ENCODE measurements around the gene SUGP1.

SUGP1 gene

DNA sequence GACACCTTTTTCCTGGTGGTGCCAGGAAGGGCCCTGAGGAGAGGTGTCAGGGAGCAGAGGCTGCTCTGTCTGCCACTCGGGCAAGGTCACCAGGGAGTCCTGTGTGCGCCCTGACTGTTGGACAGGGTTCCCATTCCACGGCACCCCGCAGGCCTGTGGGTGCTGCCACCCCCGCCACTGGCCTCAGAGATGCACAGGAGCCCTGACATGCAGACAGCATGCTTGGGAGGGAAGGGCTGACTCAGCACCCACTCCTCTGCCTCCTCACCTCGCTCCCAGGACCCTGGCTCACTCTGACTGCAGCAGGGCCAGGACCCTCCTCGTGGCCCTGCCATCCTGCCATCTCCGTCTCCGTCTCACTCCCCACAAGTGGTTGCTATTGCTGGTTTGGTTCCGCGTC lies 25.7 kb upstream of the SUGP1 start:
- TF ChIP-seq SIN3A (IDR thresholded peaks at IDR 0.05; ENCODE audit: borderline replicate concordance, insufficient read depth, low read length) (no peak), REST (IDR thresholded peaks at IDR 0.05; ENCODE audit: insufficient read depth in 1 of 2, low read depth in 2 of 2, low read length in 2 of 2) (no peak), POLR2AphosphoS5 (IDR thresholded peaks at IDR 0.05; ENCODE audit: low read depth, low read length) (no peak), TAF1 (IDR thresholded peaks at IDR 0.05; ENCODE audit: borderline replicate concordance, insufficient read depth, low read length) (no peak), FOXP2 (optimal IDR thresholded peaks at IDR 0.05; ENCODE audit: borderline replicate concordance, extremely low read depth, extremely low read length, insufficient read depth) (no peak)

DNA sequence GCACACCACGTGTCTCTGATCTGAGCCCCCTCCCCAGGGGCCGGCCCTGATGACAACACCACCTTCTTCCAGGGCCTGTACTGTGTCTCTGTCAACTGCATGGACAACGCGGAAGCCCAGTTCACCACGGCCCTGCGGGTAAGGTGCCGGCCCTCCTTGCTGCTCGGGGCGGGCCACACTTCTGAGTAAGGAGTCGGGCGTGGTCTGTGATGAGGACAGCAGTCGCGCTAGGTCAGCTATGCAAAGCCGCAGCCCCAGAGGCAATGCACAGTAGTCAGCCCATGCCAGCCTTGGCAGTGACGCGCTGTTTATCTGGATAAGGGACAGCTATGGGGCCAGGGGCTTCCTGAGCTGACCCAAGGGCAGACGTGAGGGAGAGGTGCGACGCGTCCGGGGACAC lies 24.9 kb upstream of the SUGP1 start:
- TF ChIP-seq SIN3A (IDR thresholded peaks at IDR 0.05; ENCODE audit: borderline replicate concordance, insufficient read depth, low read length), result no peak
- TF ChIP-seq FOXP2 (optimal IDR thresholded peaks at IDR 0.05; ENCODE audit: borderline replicate concordance, extremely low read depth, extremely low read length, insufficient read depth), result no peak
- TF ChIP-seq POLR2AphosphoS5 (IDR thresholded peaks at IDR 0.05; ENCODE audit: low read depth, low read length), result no peak
- no peak for TF ChIP-seq REST (IDR thresholded peaks at IDR 0.05; ENCODE audit: insufficient read depth in 1 of 2, low read depth in 2 of 2, low read length in 2 of 2)
- no peak for TF ChIP-seq TAF1 (IDR thresholded peaks at IDR 0.05; ENCODE audit: borderline replicate concordance, insufficient read depth, low read length)

DNA sequence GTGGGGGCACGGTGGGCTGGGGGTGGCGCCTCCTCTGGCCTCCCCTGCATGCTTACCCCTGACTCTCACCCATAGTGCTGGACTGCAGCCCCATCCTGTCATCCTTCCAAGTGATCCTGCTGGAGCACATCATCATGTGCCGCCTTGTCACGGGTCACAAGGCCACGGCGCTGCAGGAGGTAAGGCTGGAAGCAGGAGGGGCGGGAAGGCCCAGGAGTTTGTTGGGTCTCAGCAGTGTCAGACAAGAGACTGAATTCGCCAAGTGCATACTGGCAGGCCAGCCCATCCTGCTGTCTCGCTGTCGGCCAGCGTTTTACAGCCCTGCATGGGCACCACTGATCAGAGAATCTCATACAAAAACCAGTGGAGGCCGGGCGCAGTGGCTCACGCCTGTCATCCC lies 23.5 kb upstream of the SUGP1 start:
- no peak for TF ChIP-seq FOXP2 (optimal IDR thresholded peaks at IDR 0.05; ENCODE audit: borderline replicate concordance, extremely low read depth, extremely low read length, insufficient read depth)
- TF ChIP-seq POLR2AphosphoS5 (IDR thresholded peaks at IDR 0.05; ENCODE audit: low read depth, low read length), result no peak
- no peak for TF ChIP-seq SIN3A (IDR thresholded peaks at IDR 0.05; ENCODE audit: borderline replicate concordance, insufficient read depth, low read length)
- no peak for TF ChIP-seq TAF1 (IDR thresholded peaks at IDR 0.05; ENCODE audit: borderline replicate concordance, insufficient read depth, low read length)
- TF ChIP-seq REST (IDR thresholded peaks at IDR 0.05; ENCODE audit: insufficient read depth in 1 of 2, low read depth in 2 of 2, low read length in 2 of 2), result no peak

GRCh38 chr19:19343016-19343362 lies 22.7 kb upstream of the SUGP1 start:
- TF ChIP-seq REST (IDR thresholded peaks at IDR 0.05; ENCODE audit: insufficient read depth in 1 of 2, low read depth in 2 of 2, low read length in 2 of 2), result no peak
- no peak for TF ChIP-seq SIN3A (IDR thresholded peaks at IDR 0.05; ENCODE audit: borderline replicate concordance, insufficient read depth, low read length)
- no peak for TF ChIP-seq POLR2AphosphoS5 (IDR thresholded peaks at IDR 0.05; ENCODE audit: low read depth, low read length)
- TF ChIP-seq TAF1 (IDR thresholded peaks at IDR 0.05; ENCODE audit: borderline replicate concordance, insufficient read depth, low read length), result no peak
